Parathyroid adenoma (tissue), 2 donors: ENCODE results near the gene SNX20.

Experiments
- H2AFZ ChIP-seq: fragments of 300-600 bp; sonication (generic); one replicate; pipeline ENCODE4 v1.7.0; 2017; ENCODE audit warnings: antibody characterized with exemption, mild to moderate bottlenecking
- H3K27ac ChIP-seq: fragments of 300-600 bp; sonication (generic); one replicate; pipeline ENCODE4 v1.7.0; 2017
- H3K27me3 ChIP-seq: fragments of 300-600 bp; sonication (generic); one replicate; pipeline ENCODE4 v1.7.0; 2017; ENCODE audit warnings: low read length; ENCODE audit not compliant: control insufficient read depth, insufficient read depth
- H3K36me3 ChIP-seq: fragments of 300-600 bp; sonication (generic); one replicate; pipeline ENCODE4 v1.7.0; 2017; ENCODE audit warnings: low read length; ENCODE audit not compliant: control insufficient read depth, insufficient read depth
- H3K4me1 ChIP-seq: fragments of 300-600 bp; sonication (generic); one replicate; pipeline ENCODE4 v1.7.0; 2017; ENCODE audit warnings: control low read depth
- H3K4me2 ChIP-seq: fragments of 300-600 bp; sonication (generic); one replicate; pipeline ENCODE4 v1.7.0; 2017; ENCODE audit warnings: low read length
- H3K4me3 ChIP-seq: fragments of 300-600 bp; sonication (generic); one replicate; pipeline ENCODE4 v1.7.0; 2017; ENCODE audit warnings: low read depth, low read length
- H3K79me2 ChIP-seq: fragments of 300-600 bp; sonication (generic); one replicate; pipeline ENCODE4 v1.7.0; 2017; ENCODE audit warnings: control low read depth
- H3K9ac ChIP-seq: fragments of 300-600 bp; sonication (generic); one replicate; pipeline ENCODE4 v1.7.0; 2017; ENCODE audit warnings: mild to moderate bottlenecking
- H3K9me3 ChIP-seq: fragments of 300-600 bp; sonication (generic); one replicate; pipeline ENCODE4 v1.7.0; 2017; ENCODE audit warnings: low read length; ENCODE audit not compliant: control insufficient read depth
- TF ChIP-seq, protein P1 (sequence below): fragments of 300-600 bp; sonication (generic); IDR thresholded peaks from one replicate; pipeline ENCODE4 v1.7.0; 2017; ENCODE audit warnings: antibody characterized with exemption, mild to moderate bottlenecking
- donor health status: primary hyperparathyroidism.

Gene SNX20, protein sequence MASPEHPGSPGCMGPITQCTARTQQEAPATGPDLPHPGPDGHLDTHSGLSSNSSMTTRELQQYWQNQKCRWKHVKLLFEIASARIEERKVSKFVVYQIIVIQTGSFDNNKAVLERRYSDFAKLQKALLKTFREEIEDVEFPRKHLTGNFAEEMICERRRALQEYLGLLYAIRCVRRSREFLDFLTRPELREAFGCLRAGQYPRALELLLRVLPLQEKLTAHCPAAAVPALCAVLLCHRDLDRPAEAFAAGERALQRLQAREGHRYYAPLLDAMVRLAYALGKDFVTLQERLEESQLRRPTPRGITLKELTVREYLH

DNA sequence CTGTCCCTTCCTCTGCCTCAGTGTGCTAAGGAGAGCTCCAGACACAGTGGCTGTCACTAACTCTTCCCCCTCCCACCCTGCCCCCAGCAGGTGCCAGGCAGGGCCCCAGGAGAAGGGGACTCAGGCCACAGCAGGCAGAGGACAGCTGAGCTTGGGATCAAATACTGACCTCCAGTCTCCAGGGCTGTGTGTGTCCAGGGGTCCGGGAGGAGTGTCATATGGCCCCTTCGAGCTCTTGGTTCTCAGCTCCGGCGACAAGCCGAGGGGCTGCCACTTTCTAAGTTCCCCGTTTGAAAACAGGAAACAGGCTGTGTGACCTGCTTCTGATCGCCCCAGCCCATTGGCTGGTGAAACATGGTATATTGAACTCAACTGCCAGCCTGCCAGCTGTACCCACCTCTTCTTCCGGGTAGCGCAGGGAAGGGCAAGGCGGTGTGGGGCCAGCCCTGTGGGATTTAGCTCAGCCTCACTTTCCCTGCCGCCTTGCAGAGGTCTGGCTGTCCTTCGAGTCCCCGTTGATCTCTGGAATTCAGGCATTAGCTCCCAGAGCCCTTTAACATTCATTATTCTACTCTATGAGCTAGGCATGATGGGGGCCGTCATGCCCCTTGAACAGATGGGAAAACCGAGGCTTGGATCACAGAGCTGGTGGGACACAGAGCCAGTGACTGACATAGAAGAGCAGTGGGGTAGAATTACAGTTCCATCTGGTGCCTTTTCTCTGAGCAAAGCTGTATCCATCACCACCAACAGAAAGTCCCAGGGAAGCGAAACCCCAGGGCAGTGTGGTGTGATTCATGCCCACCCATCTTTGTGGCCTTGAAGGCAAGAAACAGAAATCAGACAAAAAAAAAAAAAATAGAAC, at the start of gene SNX20:
Gene SNX20 (minus strand): TSS at position 292 of the 865 bp plus-strand sequence. CDS start 3,786 bp downstream, outside the sequence.
- Histone ChIP-seq H3K4me1 (no peaks in the 10 kb centered on the region), H3K9ac (no peak within 1 kb of the TSS), H3K9me3 (no peaks in the 10 kb centered on the region), H2AFZ (no peak within 1 kb of the TSS), H3K4me2 (no peak within 1 kb of the TSS), H3K36me3 (no peaks in the 10 kb centered on the region), H3K27ac (no peak within 1 kb of the TSS), H3K4me3 (no peak within 1 kb of the TSS), H3K27me3 (no peaks in the 10 kb centered on the region), H3K79me2 (no peaks in the 10 kb centered on the region)
- TF ChIP-seq, protein P1, sequence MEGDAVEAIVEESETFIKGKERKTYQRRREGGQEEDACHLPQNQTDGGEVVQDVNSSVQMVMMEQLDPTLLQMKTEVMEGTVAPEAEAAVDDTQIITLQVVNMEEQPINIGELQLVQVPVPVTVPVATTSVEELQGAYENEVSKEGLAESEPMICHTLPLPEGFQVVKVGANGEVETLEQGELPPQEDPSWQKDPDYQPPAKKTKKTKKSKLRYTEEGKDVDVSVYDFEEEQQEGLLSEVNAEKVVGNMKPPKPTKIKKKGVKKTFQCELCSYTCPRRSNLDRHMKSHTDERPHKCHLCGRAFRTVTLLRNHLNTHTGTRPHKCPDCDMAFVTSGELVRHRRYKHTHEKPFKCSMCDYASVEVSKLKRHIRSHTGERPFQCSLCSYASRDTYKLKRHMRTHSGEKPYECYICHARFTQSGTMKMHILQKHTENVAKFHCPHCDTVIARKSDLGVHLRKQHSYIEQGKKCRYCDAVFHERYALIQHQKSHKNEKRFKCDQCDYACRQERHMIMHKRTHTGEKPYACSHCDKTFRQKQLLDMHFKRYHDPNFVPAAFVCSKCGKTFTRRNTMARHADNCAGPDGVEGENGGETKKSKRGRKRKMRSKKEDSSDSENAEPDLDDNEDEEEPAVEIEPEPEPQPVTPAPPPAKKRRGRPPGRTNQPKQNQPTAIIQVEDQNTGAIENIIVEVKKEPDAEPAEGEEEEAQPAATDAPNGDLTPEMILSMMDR = no peak

DNA sequence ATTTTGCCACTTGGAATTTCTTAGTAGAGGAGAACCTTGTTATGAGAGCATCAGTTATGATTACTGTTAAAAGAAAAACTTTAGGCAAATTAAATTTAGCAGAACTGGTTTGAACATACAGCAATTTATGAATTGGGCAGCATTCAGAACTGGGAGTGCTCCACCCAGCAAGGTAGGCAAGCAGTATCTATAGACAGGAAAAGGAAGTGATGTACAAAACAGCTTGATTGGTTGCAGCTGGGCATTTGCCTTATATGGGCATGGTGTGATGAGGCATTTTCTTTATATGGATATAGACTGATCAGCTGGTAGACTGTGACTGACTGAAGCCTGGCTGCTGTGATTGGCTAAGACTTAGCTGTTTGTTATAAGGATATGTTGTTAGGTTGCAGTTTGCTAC, 43.2 kb upstream of the SNX20 start:
- TF ChIP-seq, protein P1 = no peak
- no peaks in the 10 kb centered on the region for H3K27me3 ChIP-seq
- no peaks in the 10 kb centered on the region for H3K79me2 ChIP-seq
- H3K27ac ChIP-seq = no peak overlapping the region
- H3K4me1 ChIP-seq = no peaks in the 10 kb centered on the region
- H3K9me3 ChIP-seq = no peaks in the 10 kb centered on the region
- no peaks in the 10 kb centered on the region for H3K36me3 ChIP-seq
- H3K9ac ChIP-seq = no peak overlapping the region
- no peak overlapping the region for H3K4me2 ChIP-seq
- H3K4me3 ChIP-seq = no peak overlapping the region
- no peak overlapping the region for H2AFZ ChIP-seq

DNA sequence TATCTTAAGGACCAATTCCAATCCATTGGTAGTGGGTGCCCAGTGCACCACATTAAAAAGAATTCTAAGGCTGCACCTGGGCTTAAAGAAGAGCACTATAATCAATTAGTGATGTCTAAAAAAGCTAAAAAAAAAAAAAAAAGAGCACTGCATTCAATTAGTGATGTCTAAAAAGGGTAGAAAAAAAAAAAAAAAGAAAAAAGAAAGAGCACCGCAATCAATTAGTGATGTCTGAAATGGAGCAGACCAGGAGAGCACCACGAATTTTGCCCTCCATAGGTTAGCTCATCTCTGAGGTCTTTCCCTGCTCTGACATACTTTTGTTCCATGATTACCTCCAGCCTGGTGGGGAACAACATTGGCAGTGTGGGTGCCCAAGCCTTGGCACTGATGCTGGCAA, 41.8 kb upstream of the SNX20 start:
- TF ChIP-seq, protein P1 = no peak
- Histone ChIP-seq H3K36me3 (no peaks in the 10 kb centered on the region), H3K27ac (no peak overlapping the region), H3K9ac (no peak overlapping the region), H2AFZ (no peak overlapping the region), H3K27me3 (no peaks in the 10 kb centered on the region), H3K4me3 (no peak overlapping the region), H3K4me2 (no peak overlapping the region), H3K79me2 (no peaks in the 10 kb centered on the region), H3K4me1 (no peaks in the 10 kb centered on the region), H3K9me3 (no peaks in the 10 kb centered on the region)

DNA sequence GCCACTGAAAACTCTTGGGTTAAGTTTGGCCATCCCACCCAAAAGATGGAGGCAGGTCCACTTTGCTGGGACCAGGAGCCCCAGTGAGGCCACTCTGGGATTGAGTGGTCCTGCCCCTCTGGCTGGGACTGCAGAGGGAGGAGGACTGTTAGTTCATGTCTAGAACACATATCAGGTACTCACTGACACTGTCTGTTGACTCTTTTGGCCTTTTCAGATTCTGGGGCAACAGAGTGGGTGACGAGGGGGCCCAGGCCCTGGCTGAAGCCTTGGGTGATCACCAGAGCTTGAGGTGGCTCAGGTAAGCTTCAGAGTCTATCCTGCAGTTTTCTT, 41.3 kb upstream of the SNX20 start:
- no peak overlapping the region for H3K4me2 ChIP-seq
- no peak overlapping the region for H3K27ac ChIP-seq
- H3K4me1 ChIP-seq = no peaks in the 10 kb centered on the region
- no peak overlapping the region for H3K9ac ChIP-seq
- H2AFZ ChIP-seq = no peak overlapping the region
- no peaks in the 10 kb centered on the region for H3K79me2 ChIP-seq
- no peaks in the 10 kb centered on the region for H3K27me3 ChIP-seq
- TF ChIP-seq, protein P1 = no peak
- H3K36me3 ChIP-seq = no peaks in the 10 kb centered on the region
- H3K9me3 ChIP-seq = no peaks in the 10 kb centered on the region
- H3K4me3 ChIP-seq = no peak overlapping the region
